ENCODE data around the gene CALN1.
"Not testable (repeated sequence)": the region's sequence is repeated elsewhere in the genome, so short reads cannot be mapped to it uniquely, and the experiment has no call there.

- TF ChIP-seq CTCF, EP300, POLR2AphosphoS5 (IDR thresholded peaks at IDR 0.05): not testable (repeated sequence)
Measured at GRCh38 chr7:72065764-72066163, 346.4 kb downstream of the CALN1 start.
